SU-DHL-6 (cell line): ENCODE data around the gene LRRC1.

ENCODE experiments used
- H2AFZ ChIP-seq: fragments of 200-600 bp; sonication (generic); 2 replicates; pipeline ENCODE4 v1.6.1; 2014; ENCODE audit warnings: low read depth, mild to moderate bottlenecking, moderate library complexity, mixed read lengths, antibody characterized with exemption, low read length; ENCODE audit not compliant: severe bottlenecking
- H3F3A ChIP-seq: fragments of 200-600 bp; shearing (Covaris generic); 2 replicates; pipeline ENCODE4 v1.6.0; 2016; ENCODE audit warnings: antibody characterized with exemption, mild to moderate bottlenecking; ENCODE audit not compliant: insufficient read depth
- H3K27ac ChIP-seq: fragments of 200-600 bp; sonication (generic); 2 replicates; pipeline ENCODE4 v1.5.1; 2016; ENCODE audit warnings: low read depth, mild to moderate bottlenecking, low read length, moderate library complexity, mixed read lengths
- H3K27me3 ChIP-seq: fragments of 200-600 bp; sonication (generic), shearing (Covaris generic); 2 replicates; pipeline ENCODE4 v1.6.0; 2014; ENCODE audit warnings: mild to moderate bottlenecking, low read length
- H3K36me3 ChIP-seq: fragments of 200-600 bp; sonication (generic); 2 replicates; pipeline ENCODE4 v1.6.1; 2014; ENCODE audit warnings: mild to moderate bottlenecking, low read length, mixed read lengths
- H3K4me2 ChIP-seq: fragments of 300-600, 200-600 bp; shearing (Covaris generic), sonication (generic); 2 replicates; pipeline ENCODE4 v1.6.0; 2014; ENCODE audit warnings: low read length, low read depth, mild to moderate bottlenecking; ENCODE audit not compliant: poor library complexity, severe bottlenecking
- H3K4me3 ChIP-seq: fragments of 200-600 bp; sonication (generic); 2 replicates; pipeline ENCODE4 v1.5.1; 2014; ENCODE audit warnings: antibody characterized with exemption, low read length, mild to moderate bottlenecking, mixed read lengths; ENCODE audit not compliant: insufficient read depth, poor library complexity, severe bottlenecking
- H3K79me2 ChIP-seq: fragments of 200-600 bp; sonication (generic); 2 replicates; pipeline ENCODE4 v1.6.1; 2014; ENCODE audit warnings: mild to moderate bottlenecking, low read length, moderate library complexity; ENCODE audit not compliant: insufficient read depth
- H3K9ac ChIP-seq: fragments of 200-600 bp; sonication (generic); 2 replicates; pipeline ENCODE4 v1.7.0; 2014; ENCODE audit warnings: mild to moderate bottlenecking, low read length
- H3K9me2 ChIP-seq: fragments of 200-600 bp; sonication (generic); replicated peaks from 2 replicates; pipeline ENCODE4 v1.6.1; 2014; ENCODE audit warnings: low read length; ENCODE audit not compliant: insufficient read depth
- H3K9me3 ChIP-seq: fragments of 200-600 bp; sonication (generic); 2 replicates; pipeline ENCODE4 v1.6.1; 2014; ENCODE audit warnings: low read length, mixed read lengths; ENCODE audit not compliant: insufficient read depth
- H4K20me1 ChIP-seq: fragments of 200-600 bp; sonication (generic); 2 replicates; pipeline ENCODE4 v1.6.1; 2014; ENCODE audit warnings: low read depth, mild to moderate bottlenecking, antibody characterized with exemption, low read length, moderate library complexity, mixed read lengths
- CTCF ChIP-seq: fragments of 200-600 bp; sonication (generic); IDR thresholded peaks from one replicate; pipeline ENCODE4 v1.5.1; 2017; ENCODE audit warnings: antibody characterized with exemption, mild to moderate bottlenecking, low read length, moderate library complexity; ENCODE audit not compliant: insufficient read depth, poor library complexity, severe bottlenecking
- EZH2phosphoT487 ChIP-seq: fragments of 200-600 bp; sonication (generic), shearing (Covaris generic); conservative IDR thresholded peaks from 2 replicates; pipeline ENCODE4 v1.6.1; 2018; ENCODE audit warnings: mild to moderate bottlenecking, antibody characterized with exemption, low read length, moderate library complexity, mixed read lengths

The LRRC1 gene

DNA sequence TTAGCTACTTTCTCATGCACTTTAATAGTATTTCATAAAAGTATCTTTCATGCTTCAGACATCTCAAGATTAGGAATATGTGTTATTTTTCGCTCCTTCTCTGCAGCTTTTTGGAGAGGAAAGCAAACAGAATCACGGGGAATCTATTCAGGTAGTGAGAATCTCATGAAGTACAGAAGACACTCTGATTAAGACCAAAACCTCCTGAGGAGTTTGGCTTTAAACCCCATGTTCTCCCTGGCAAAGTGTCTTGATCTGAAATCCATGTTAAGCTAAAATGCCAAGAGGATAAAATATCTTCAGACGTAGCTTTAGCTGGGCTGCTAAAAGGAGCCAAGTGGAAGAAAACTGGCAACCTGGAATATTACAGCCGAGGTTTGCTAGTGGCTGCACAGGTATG is 149.3 kb downstream of the LRRC1 start:
- Histone ChIP-seq H4K20me1 (no peaks in the 10 kb centered on the region), H3K4me2 (no peak overlapping the region), H2AFZ (no peak overlapping the region)

DNA sequence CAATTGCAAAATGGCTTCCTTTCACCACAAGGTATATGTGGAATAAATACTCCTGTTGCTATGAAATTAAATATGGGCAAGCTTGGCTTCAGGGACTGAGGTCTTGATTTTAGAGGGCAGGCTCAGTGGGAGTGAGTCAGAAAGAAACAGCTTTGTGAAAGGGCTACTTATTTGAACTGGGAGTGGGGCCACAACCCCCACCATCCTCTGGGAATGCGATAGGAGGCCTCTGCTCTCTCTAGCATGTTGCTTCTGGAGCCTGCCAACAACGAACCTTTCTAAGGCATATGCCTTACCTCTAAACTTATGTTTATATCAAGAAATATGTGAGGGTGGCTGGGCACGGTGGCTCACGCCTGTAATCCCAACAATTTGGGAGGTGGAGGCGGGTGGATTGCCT is 149.7 kb downstream of the LRRC1 start:
- TF ChIP-seq EZH2phosphoT487, result no peak
- no peak for TF ChIP-seq CTCF
- H3K9me2 ChIP-seq, result no peaks in the 10 kb centered on the region
- H3K79me2 ChIP-seq, result no peaks in the 10 kb centered on the region
- no peaks in the 10 kb centered on the region for H3K9me3 ChIP-seq
- no peak overlapping the region for H3K4me2 ChIP-seq
- H3K27me3 ChIP-seq, result no peaks in the 10 kb centered on the region
- H3F3A ChIP-seq, result no peaks in the 10 kb centered on the region
- H3K27ac ChIP-seq, result no peak overlapping the region
- no peaks in the 10 kb centered on the region for H3K36me3 ChIP-seq
- no peak overlapping the region for H3K4me3 ChIP-seq
- H3K9ac ChIP-seq, result no peak overlapping the region
- no peaks in the 10 kb centered on the region for H4K20me1 ChIP-seq
- H2AFZ ChIP-seq, result no peak overlapping the region

More for the DNA sequence above, 149.3 kb downstream of the LRRC1 start:
- Histone ChIP-seq H3K9ac (no peak overlapping the region), H3K79me2 (no peaks in the 10 kb centered on the region), H3K9me2 (no peaks in the 10 kb centered on the region), H3K36me3 (no peaks in the 10 kb centered on the region), H3F3A (no peaks in the 10 kb centered on the region), H3K9me3 (no peaks in the 10 kb centered on the region), H3K27ac (no peak overlapping the region), H3K27me3 (no peaks in the 10 kb centered on the region), H3K4me3 (no peak overlapping the region)
- TF ChIP-seq CTCF, result no peak
- no peak for TF ChIP-seq EZH2phosphoT487

DNA sequence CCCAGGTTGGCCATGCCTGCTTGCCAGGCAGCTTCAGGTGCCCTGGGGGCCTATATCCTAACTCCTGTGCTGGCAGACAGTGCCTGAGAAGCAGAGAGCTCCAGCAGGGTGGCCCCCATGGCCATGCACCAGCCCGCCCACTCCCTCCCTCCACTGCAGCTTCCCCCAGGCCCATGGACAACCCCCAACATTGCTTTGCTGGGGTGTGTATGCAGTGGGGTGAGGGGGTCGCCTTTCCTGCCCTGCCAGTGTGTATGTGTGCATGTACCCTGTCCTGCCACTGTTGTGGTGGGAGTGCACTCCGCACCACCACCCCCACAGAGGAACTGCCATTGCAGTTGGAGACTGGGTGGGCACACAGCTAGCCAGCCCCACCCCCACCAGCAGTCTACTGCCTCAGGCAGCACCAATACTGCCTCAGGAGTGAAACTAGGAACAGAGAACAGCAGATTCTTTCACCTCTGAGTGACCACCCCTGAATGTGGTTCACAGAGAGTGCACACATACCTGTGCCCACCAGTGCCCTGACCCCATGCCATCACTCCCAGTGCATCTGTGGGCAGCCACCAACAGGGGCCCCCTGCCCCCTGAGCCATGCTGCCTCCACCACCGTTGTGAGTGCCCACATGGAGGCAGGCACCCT is 151.1 kb downstream of the LRRC1 start:
- H3K9me2 ChIP-seq, result no peaks in the 10 kb centered on the region
- no peaks in the 10 kb centered on the region for H3K27me3 ChIP-seq
- H3K4me3 ChIP-seq, result no peak overlapping the region
- H3K36me3 ChIP-seq, result no peaks in the 10 kb centered on the region
- no peak overlapping the region for H3K9ac ChIP-seq
- no peak overlapping the region for H3K4me2 ChIP-seq
- no peaks in the 10 kb centered on the region for H3K79me2 ChIP-seq
- TF ChIP-seq CTCF (no peak), EZH2phosphoT487 (no peak)
- H2AFZ ChIP-seq, result no peak overlapping the region
- H3K9me3 ChIP-seq, result no peaks in the 10 kb centered on the region
- no peak overlapping the region for H3K27ac ChIP-seq
- H3F3A ChIP-seq, result no peaks in the 10 kb centered on the region
- no peaks in the 10 kb centered on the region for H4K20me1 ChIP-seq
